HG02798 (cell line): ENCODE results near the gene CAPN9.

Experiments
- ATAC-seq: cut with Tn5 transposase; IDR thresholded peaks from one replicate; pipeline ENCODE4 v1.9.1; 2021; ENCODE audit warnings: mild to moderate bottlenecking; ENCODE audit not compliant: unreplicated experiment, poor library complexity

The CAPN9 gene

DNA sequence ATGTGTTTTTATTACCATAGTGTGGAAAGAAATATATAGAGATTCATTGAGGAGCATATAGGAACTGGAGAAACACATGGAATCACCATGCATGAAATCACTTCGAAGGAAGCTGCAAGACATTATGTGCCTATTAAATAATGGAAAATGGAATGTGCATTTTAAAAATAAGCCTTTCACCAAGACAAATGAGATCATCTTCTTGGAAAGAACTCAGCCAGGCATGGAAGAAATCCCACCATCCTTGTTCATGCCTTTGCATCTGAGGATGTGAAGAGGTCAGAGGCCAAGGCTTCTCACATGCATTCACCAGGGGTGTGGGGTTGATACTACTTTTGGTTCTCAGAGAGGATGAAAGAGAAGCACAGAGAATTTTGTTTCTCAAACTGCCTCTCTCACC lies 71.2 kb downstream of the CAPN9 start:
- no peak for ATAC-seq

DNA sequence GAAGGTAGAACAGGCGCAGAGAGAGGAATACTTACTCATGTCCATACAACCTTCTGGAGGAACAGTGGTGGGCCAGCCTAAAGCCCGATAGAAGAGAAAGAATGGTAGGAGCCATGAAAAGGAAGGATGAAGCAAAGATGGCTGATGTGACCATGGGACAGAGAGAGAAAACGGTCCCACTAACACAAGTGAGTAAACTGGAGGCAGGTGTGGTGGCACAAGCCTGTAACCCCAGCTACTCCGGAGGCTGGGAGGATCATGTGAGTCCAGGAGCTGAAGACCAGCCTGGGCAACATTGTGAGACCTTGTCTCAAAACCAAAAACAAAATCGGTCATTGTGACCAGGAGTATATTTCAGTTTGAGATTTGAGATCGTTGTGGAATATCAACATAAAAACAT lies 71.7 kb downstream of the CAPN9 start:
- ATAC-seq: no peak

DNA sequence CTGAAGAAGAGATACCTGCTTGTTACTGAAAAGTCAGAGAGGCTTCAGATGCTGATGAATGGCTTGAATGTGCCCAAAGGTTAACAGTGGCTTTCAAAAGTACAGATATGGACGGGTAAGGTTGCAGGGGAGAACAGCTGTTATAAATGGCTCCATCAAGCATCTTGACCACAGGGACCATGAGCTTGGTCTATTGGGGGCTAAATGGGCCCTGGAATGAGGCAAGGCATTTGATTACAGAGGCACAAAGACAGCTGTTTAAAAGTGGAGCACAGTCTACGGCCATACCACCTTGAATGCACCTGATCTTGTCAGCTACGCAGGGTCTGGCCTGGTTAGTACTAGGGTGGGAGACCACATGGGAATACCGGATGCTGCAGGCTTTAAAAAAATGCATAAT lies 72.8 kb downstream of the CAPN9 start:
- no peak for ATAC-seq

DNA sequence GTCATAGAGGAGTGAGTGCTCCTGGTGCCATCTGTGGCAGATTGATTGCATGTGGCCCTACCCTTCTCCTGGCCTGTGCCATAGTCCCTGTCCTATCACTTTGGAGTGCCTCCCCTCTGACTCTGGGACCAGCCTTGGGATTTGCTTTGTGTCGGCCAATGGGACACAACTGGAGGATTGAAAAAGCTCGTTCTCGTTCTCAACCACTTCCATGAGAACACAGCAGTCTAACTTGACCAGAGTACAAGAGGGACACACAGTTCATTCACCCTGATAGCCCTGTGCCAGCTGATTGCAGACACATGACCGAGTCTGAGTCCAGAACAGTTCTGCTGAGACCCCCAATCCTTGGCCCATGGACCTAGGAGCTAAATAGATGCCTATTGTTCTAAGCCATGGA lies 73.4 kb downstream of the CAPN9 start:
- no peak for ATAC-seq

- no peak for ATAC-seq
Observed at GRCh38 chr1:230821346-230821745, 74.2 kb downstream of the CAPN9 start.

DNA sequence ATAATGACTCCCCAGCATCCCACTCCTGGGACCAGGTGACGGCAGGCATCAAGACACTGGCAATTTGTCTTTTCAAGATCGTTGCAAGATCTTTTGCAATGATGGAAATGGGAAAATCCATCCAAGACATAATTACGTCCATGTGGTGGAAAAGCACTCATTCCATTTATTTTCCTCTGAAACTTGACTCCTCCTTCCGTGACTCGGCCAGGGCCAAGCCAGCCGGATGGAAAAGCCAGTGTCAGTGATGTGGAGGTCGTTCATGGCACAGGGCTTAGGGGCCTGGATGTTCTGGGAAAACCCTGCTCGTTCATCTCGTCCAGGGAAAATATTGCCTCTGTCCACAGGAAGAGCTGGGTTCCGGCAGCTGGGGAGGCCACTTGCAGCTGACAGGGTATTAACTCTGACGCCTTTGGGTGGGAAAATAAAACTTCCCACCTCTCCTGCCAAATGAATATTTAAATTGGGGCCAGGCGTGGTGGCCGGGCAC lies 74.9 kb downstream of the CAPN9 start:
- ATAC-seq: no peak

DNA sequence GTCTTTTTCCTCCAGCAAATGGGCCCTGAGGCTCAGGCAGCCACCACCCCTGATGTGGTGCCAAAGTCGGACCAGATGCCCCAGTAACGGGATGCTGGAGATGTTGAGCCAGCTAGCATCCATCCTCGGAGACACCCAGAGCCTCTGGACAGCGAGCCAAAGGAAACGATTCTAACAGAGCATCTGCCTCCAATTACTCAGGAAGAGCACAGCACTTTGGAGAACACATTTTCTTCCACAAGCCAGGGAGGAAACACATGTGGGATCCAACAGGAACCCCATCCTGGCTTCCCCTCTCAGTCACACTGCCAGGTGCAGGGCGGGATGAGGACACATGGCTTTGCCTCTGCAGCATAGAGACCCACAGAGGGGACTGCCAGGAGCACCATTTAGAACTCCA lies 76.2 kb downstream of the CAPN9 start:
- ATAC-seq: no peak

DNA sequence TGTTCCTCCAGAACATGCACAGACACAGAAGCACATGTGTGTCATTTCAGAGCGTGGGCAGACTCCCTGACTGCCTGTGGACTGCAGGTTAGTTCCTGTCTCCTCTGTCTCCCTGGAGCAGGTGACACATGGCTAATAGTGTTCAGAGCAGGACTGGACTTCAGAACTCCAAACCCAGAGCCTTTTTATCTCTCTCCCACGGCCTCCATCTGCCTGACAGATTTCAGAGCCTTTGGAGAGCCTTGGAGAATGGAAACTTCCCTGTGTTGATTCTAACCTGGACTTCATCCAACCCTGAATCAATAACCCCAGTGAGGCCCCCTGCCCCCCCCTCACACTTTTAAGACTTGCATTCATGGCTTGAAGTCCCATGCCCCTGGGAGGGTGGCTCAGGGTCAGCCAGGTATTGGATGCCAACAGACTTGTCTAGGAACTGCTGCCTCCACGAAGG lies 76.8 kb downstream of the CAPN9 start:
- ATAC-seq: no peak

DNA sequence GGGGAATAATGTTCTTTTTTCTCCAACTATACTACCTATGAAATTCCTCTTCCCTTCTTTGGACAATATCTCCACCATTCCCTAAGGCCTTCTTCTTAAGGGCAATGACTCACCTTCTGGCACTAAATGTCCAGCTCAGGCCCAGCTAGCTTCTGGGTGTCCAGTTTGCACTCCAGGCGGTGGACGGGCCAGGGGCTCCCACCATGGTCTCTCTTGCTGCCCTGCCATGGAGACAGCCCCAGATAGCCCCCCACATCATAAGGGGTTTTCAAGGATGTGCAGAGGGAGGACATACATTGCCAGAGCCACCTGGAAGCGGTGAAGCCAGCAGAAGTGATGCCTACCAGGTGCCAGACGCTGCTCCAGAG lies 77.3 kb downstream of the CAPN9 start:
- no peak for ATAC-seq

DNA sequence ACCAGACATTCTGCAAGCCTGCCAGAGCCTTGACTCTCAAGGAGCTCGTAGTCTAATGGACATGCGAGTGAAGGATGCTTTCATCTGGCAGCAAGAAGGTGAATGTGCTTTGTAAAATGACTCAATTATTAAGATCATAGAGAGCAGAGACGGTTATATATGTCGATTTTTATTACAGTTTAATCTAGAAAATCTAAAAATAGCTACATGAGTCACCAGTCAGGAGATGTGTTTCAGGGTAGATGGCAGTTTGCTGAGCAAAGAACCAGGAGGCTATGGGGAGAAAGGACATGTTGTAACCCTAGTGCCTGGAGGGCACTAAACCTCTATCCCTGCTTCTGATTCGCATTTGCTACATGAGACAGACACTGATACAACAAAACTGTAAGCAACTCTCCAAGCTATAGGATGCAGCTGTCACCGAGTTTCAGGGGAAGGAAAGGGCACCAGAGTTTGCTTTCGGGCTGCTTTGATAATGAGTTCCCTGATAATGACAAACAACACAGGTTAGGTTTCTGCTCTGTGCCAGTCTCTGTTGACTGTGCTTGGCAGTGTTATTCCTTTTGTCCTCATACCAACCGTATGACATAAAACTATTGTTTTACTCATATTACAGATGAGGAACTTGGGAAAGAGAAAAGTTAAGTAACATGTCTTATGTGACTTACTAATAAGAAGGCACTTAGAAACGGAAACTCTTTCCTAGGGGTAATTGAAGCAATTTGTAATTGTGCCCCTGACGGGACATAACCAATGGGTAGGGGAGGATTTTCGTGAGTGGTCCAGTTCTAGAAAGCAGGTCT lies 77.9 kb downstream of the CAPN9 start:
- no peak for ATAC-seq

DNA sequence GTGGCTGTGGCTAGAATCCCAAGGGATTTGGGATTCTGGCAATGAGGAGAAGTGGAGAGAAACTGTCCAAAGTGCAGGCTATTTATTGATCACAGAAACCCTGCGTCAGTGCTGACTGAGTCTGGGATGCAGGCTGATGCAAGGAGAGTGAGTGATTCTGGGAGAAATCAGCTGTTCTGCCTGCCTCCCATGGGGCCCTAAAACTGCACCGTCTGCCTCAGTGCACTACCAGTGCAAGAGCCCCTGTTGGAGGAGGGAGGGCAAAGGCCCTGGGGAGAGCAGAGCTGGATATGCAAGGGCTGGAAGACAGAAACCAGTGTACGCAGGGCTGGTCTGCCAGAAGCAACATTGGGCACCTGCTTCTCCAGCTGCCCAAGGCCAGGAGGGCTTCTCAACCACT lies 78.6 kb downstream of the CAPN9 start:
- ATAC-seq: no peak

- no peak for ATAC-seq
Observed at GRCh38 chr1:230826166-230826875, 79.1 kb downstream of the CAPN9 start.

DNA sequence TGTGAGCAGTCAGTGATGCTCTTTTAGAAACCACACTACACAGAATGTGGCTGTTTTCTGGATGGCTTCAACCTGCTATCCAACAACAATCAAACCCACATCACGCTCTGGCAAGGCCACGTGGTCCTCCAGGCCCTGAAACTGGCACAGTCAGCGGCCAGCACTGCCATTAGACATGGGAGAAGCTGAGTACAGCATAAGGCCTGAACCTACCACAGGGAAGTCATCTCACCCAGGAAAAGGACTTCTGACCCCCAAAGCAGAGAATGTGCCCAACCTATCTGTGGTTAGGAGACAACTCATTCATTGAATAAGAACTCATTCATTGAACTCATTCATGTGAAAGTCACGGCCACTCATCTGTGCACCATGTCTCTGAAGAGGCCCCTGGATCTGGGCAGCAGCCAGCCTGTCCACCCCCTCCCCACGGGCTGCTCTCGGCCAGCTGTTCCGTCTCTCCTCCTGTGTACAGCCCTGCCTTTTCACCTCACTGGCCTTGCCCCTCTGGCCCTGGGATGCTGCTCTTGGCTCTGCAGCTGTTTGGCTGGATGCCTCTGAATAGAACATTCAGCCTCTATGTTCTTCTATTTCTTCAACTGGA lies 80.0 kb downstream of the CAPN9 start:
- no peak for ATAC-seq

GRCh38 chr1:230827801-230828200 lies 80.6 kb downstream of the CAPN9 start:
- ATAC-seq: no peak

- no peak for ATAC-seq
Observed at GRCh38 chr1:230828421-230828820, 81.2 kb downstream of the CAPN9 start.

GRCh38 chr1:230831771-230832170 lies 84.6 kb downstream of the CAPN9 start:
- ATAC-seq: no peak

DNA sequence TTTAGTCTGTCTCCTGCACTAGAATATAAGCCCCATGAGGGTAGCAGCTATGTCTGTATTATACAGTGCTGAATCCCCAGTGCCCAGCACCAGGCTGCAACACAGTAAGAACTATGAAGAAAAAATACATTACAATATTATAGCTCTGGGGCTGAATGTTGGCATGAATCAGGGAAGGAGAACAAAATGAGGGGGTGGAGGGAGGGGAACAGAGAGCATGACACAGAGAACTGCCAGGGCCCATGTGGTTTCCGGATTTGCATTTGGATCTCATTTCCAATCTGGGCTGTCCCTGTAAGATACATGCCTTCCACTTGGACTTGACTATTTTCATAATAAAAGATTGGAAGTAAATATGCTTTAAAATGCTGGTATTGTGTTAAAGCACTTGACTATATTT lies 85.3 kb downstream of the CAPN9 start:
- ATAC-seq: no peak

GRCh38 chr1:230833511-230833910 lies 86.3 kb downstream of the CAPN9 start:
- ATAC-seq: no peak

DNA sequence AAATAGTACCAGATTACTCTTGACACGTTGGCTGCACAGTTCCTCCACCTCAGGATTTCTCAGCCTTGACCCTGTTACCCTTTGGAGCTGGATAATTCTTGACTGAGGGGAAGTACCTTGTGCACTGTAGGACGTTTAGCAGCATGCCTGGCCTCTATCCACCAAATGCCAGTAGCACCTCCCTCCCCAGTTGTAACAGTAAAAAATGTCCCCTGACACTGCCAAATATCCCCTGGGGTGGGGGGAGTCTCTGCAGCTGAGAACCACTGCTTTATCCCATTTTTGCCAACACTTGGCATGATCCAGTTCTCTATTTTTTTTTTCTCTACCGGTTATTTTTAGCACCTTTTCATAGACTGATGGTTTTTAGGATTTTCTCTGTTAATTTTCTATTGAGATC lies 87.1 kb downstream of the CAPN9 start:
- ATAC-seq: no peak

DNA sequence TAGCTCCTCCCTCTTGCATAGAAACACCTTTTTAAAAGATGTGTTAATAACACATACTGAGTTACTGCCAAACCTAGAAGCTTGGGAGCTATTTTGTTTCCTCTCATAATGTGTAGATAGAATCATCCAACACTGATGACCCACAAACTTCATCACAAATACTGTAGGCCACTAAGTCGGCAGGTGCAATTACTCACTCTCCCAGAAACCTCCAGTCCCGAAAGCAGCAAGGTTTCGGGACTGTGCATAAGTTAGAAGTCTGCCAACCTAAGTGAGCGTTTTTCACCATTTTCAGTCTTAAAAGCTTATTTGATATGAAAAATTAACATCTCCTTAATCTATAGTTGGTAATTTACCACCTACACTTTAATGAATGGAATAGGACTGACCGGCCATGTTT lies 89.2 kb downstream of the CAPN9 start:
- ATAC-seq: no peak

GRCh38 chr1:230836793-230837192 lies 89.6 kb downstream of the CAPN9 start:
- ATAC-seq: no peak
